ENCODE data around the gene KRTAP10-2. TPM values are rescaled to one million over a fixed set of nuclear protein-coding genes. Genes with fewer than 3 reads are reported as not detected.
"Not testable (repeated sequence)": the region's sequence is repeated elsewhere in the genome, so short reads cannot be mapped to it uniquely, and the experiment has no call there.

The KRTAP10-2 gene
- total RNA-seq, 2 experiments from 2014 or later = not detected

DNA sequence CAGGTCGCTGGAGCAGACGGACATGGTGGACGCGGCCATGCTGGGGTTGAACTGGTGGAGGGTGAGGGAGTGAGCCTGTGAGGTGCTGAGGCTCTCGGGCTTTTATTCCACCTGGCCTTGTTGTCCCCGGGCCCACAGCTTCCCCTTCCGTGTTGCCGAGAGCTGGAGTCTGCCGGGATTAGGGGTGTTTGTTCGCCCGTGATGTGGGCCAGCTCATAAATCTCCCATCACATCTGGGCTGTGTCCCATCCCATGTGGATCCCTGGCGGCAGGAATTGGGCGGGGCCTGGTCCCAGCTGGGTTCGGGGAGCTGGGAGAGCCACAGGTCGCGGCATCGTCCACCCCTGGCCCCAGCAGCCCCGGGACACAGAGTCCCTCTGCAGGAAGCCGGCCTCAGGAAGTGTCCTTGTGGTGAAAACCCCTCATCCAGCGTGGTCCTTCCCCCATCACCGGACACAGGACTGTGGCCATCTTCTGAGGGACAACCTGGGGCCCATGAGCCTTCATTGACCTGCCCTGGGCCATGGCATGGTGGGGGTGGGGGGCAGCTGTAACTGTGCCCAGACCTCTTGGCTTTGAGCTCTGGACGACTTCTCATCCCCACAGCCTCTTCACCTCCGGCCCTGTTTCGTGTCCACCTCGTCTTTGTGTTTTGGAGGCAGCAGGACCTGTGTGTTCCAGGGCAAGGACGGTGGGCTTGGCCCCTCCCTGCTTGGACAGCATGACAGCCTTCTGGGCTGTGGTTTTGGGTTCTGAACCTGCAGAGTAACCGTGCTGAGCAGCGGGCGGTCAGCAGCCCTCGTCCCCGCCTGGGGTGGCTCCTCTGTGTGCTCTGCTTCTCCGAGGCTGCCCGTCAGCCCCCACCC is 41.4 kb upstream of the KRTAP10-2 start, which contains the start of gene KRTAP10-6:
Gene KRTAP10-6, minus strand, starts transcription at position 60 of the 866 bp plus-strand sequence. Its CDS starts 21 bp downstream, at position 39.
- no peaks in the 10 kb centered on the region for H3K4me1 ChIP-seq (ENCODE audit: insufficient read depth, low read length, poor library complexity, severe bottlenecking)
- no peak within 1 kb of the TSS for H3K4me3 ChIP-seq (ENCODE audit: low read depth, low read length, poor library complexity, severe bottlenecking)
- POLR2A ChIA-PET = no interaction called here
- H3K79me2 ChIP-seq (ENCODE audit: insufficient read depth, low read depth, low read length) = no peaks in the 10 kb centered on the region
- intact Hi-C loops (cut with micrococcal nuclease; ENCODE audit: unreplicated experiment) = no loop called here
- no peaks in the 10 kb centered on the region for H4K20me1 ChIP-seq (ENCODE audit: insufficient read depth, low read length)
- no peak within 1 kb of the TSS for H3K27ac ChIP-seq (ENCODE audit: low read depth, low read length, poor library complexity, severe bottlenecking)
- BruUV-seq (replicated peaks) = no TSS peak
- TF ChIP-seq, protein P1, sequence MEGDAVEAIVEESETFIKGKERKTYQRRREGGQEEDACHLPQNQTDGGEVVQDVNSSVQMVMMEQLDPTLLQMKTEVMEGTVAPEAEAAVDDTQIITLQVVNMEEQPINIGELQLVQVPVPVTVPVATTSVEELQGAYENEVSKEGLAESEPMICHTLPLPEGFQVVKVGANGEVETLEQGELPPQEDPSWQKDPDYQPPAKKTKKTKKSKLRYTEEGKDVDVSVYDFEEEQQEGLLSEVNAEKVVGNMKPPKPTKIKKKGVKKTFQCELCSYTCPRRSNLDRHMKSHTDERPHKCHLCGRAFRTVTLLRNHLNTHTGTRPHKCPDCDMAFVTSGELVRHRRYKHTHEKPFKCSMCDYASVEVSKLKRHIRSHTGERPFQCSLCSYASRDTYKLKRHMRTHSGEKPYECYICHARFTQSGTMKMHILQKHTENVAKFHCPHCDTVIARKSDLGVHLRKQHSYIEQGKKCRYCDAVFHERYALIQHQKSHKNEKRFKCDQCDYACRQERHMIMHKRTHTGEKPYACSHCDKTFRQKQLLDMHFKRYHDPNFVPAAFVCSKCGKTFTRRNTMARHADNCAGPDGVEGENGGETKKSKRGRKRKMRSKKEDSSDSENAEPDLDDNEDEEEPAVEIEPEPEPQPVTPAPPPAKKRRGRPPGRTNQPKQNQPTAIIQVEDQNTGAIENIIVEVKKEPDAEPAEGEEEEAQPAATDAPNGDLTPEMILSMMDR (conservative IDR thresholded peaks at IDR 0.05; ENCODE audit: low read length) = no peak
- no peak for TF ChIP-seq EZH2phosphoT487 (IDR thresholded peaks at IDR 0.05; ENCODE audit: borderline replicate concordance, low read depth, low read length)
- CTCF ChIA-PET (ENCODE audit: unreplicated experiment) = interaction anchor here (0.6 kb wide), 1 partner anchor 87 kb away, joined by 3 read pairs; no protein-coding TSS in a partner anchor
- H3K36me3 ChIP-seq (ENCODE audit: insufficient read depth, low read length) = no peaks in the 10 kb centered on the region
- no peak within 1 kb of the TSS for H2AFZ ChIP-seq (ENCODE audit: low read length)
- H3K9me3 ChIP-seq (ENCODE audit: low read length) = no peaks in the 10 kb centered on the region
- no peak for DNase-seq (ENCODE audit: low spot score)
- H3K9me2 ChIP-seq (ENCODE audit: insufficient read depth, low read length) = no peaks in the 10 kb centered on the region
- H3K4me2 ChIP-seq (ENCODE audit: low read length) = no peak within 1 kb of the TSS

DNA sequence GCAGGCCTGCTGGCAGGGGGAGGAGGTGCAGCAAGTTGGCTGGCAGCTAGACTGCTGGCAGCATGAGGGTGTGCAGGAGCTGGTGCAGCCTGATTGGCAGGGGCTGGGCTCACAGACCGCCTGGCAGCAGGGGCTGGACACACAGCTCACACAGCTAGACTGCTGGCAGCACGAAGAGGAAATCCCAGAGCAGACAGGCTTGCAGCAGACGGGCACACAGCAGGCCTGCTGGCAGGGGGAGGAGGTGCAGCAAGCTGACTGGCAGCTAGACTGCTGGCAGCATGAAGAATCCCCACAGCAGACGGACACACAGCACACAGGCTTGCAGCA is 40.5 kb upstream of the KRTAP10-2 start:
- POLR2A ChIA-PET = interaction anchor here (0.7 kb wide), 1 partner anchor 420 kb away, joined by 4 read pairs; no protein-coding TSS in a partner anchor
- not testable (repeated sequence) for DNase-seq (ENCODE audit: low spot score)

DNA sequence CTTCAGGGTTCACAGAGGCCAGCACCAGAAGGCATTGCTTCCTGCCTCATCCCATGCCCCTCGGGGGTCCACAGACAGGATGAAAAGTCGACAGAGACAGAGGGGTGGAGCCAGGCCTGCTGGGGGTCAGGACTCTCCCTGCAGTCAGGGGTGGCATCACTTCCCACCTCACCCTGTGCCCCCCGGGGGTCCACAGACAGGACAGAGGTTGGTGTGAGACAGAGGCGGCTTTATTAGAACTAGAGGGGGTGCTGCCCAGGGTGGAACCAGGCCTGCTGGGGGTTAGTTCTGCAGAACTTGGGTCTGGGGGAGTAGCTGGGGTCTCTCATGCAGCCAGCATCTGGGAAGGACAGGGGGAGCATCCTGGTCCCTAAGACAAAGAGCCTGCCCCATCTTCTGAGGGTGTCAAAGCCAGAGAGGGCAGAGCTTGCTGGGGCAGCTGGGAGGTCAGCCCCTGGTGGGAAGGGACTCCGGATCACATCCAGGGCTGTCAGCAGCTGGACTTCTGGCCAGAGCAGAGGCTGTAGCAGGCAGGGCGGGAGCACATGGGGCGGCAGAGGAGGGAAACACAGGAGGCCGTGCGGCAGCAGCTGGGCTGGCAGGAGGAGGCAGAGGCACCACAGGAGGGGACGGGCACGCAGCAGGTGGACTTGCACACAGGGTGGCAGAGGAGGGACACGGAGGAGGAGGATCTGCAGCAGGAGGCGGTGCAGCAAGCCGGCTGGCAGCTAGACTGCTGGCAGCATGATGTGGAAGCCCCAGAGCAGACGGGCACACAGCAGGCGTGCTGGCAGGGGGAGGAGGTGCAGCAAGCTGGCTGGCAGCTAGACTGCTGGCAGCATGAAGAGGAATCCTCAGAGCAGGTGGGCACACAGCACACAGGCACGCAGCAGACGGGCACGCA is 39.8 kb upstream of the KRTAP10-2 start:
- POLR2A ChIA-PET = interaction anchor here (0.7 kb wide), 1 partner anchor 421 kb away, joined by 4 read pairs; no protein-coding TSS in a partner anchor

More for the DNA sequence above, 40.5 kb upstream of the KRTAP10-2 start:
- H3K79me2 ChIP-seq (ENCODE audit: insufficient read depth, low read depth, low read length); H3K9me2 ChIP-seq (ENCODE audit: insufficient read depth, low read length); H3K27ac ChIP-seq (ENCODE audit: low read depth, low read length, poor library complexity, severe bottlenecking); H3K4me3 ChIP-seq (ENCODE audit: low read depth, low read length, poor library complexity, severe bottlenecking); H3K4me1 ChIP-seq (ENCODE audit: insufficient read depth, low read length, poor library complexity, severe bottlenecking); CTCF ChIA-PET (ENCODE audit: unreplicated experiment); intact Hi-C loops (cut with micrococcal nuclease; ENCODE audit: unreplicated experiment); H2AFZ ChIP-seq (ENCODE audit: low read length); H3K4me2 ChIP-seq (ENCODE audit: low read length); H3K36me3 ChIP-seq (ENCODE audit: insufficient read depth, low read length); BruUV-seq (replicated peaks); H3K9me3 ChIP-seq (ENCODE audit: low read length); H4K20me1 ChIP-seq (ENCODE audit: insufficient read depth, low read length): not testable (repeated sequence)

More for the DNA sequence above, 39.8 kb upstream of the KRTAP10-2 start:
- H3K4me2 ChIP-seq (ENCODE audit: low read length); H2AFZ ChIP-seq (ENCODE audit: low read length); H3K9me2 ChIP-seq (ENCODE audit: insufficient read depth, low read length); H3K27ac ChIP-seq (ENCODE audit: low read depth, low read length, poor library complexity, severe bottlenecking); H4K20me1 ChIP-seq (ENCODE audit: insufficient read depth, low read length); H3K4me3 ChIP-seq (ENCODE audit: low read depth, low read length, poor library complexity, severe bottlenecking); CTCF ChIA-PET (ENCODE audit: unreplicated experiment); DNase-seq (ENCODE audit: low spot score); H3K36me3 ChIP-seq (ENCODE audit: insufficient read depth, low read length); H3K4me1 ChIP-seq (ENCODE audit: insufficient read depth, low read length, poor library complexity, severe bottlenecking); H3K79me2 ChIP-seq (ENCODE audit: insufficient read depth, low read depth, low read length); intact Hi-C loops (cut with micrococcal nuclease; ENCODE audit: unreplicated experiment); BruUV-seq (replicated peaks); H3K9me3 ChIP-seq (ENCODE audit: low read length): not testable (repeated sequence)
